Measurements from ENCODE around the gene PRDM16.

PRDM16 gene

GRCh38 chr1:3401585-3402257, 332.7 kb downstream of the PRDM16 start:
- Histone ChIP-seq H3K36me3 (no peaks in the 10 kb centered on the region), H3K27me3 (ENCODE audit: insufficient read depth, low read depth, severe bottlenecking) (no peaks in the 10 kb centered on the region), H3K4me3 (ENCODE audit: low read depth, low read length) (no peak overlapping the region), H3K27ac (no peak overlapping the region), H3K9me3 (ENCODE audit: severe bottlenecking) (no peaks in the 10 kb centered on the region)
- TF ChIP-seq CTCF (IDR thresholded peaks at IDR 0.05; ENCODE audit: low read depth, low read length) = no peak
- no peak for DNase-seq

- Histone ChIP-seq H3K4me3 (ENCODE audit: low read depth, low read length) (no peak overlapping the region), H3K27me3 (ENCODE audit: insufficient read depth, low read depth, severe bottlenecking) (no peaks in the 10 kb centered on the region), H3K36me3 (no peaks in the 10 kb centered on the region), H3K9me3 (ENCODE audit: severe bottlenecking) (no peaks in the 10 kb centered on the region), H3K27ac (peak overlapping the region; percentile 86)
- no peak for DNase-seq
- no peak for TF ChIP-seq CTCF (IDR thresholded peaks at IDR 0.05; ENCODE audit: low read depth, low read length)
These were observed 333.4 kb downstream of the PRDM16 start for GRCh38 chr1:3402258-3403010.

GRCh38 chr1:3403011-3403345, 334.0 kb downstream of the PRDM16 start:
- no peak for TF ChIP-seq CTCF (IDR thresholded peaks at IDR 0.05; ENCODE audit: low read depth, low read length)
- Histone ChIP-seq H3K9me3 (ENCODE audit: severe bottlenecking) (no peaks in the 10 kb centered on the region), H3K27me3 (ENCODE audit: insufficient read depth, low read depth, severe bottlenecking) (no peaks in the 10 kb centered on the region), H3K36me3 (no peaks in the 10 kb centered on the region), H3K27ac (peak overlapping the region; percentile 86), H3K4me3 (ENCODE audit: low read depth, low read length) (no peak overlapping the region)
- no peak for DNase-seq

GRCh38 chr1:3403388-3404231, 334.6 kb downstream of the PRDM16 start:
- TF ChIP-seq CTCF (IDR thresholded peaks at IDR 0.05; ENCODE audit: low read depth, low read length) = peak; percentile 82
- H3K4me3 ChIP-seq (ENCODE audit: low read depth, low read length) = peak overlapping the region; percentile 15
- no peaks in the 10 kb centered on the region for H3K36me3 ChIP-seq
- H3K9me3 ChIP-seq (ENCODE audit: severe bottlenecking) = no peaks in the 10 kb centered on the region
- H3K27me3 ChIP-seq (ENCODE audit: insufficient read depth, low read depth, severe bottlenecking) = no peaks in the 10 kb centered on the region
- peak; percentile 89 for DNase-seq
- peak overlapping the region; percentile 86 for H3K27ac ChIP-seq

- no peak for DNase-seq
- Histone ChIP-seq H3K9me3 (ENCODE audit: severe bottlenecking) (no peaks in the 10 kb centered on the region), H3K4me3 (ENCODE audit: low read depth, low read length) (no peak overlapping the region; the same call in 1 of the 2 replicates), H3K27me3 (ENCODE audit: insufficient read depth, low read depth, severe bottlenecking) (no peaks in the 10 kb centered on the region), H3K36me3 (no peaks in the 10 kb centered on the region), H3K27ac (peak overlapping the region; percentile 86)
- TF ChIP-seq CTCF (IDR thresholded peaks at IDR 0.05; ENCODE audit: low read depth, low read length) = no peak
These were observed 335.3 kb downstream of the PRDM16 start for GRCh38 chr1:3404301-3404700.

Data from WERI-Rb-1 (cell line).